K562 (cell line): ENCODE measurements around the gene VSNL1. TPM values are rescaled to one million over a fixed set of nuclear protein-coding genes. Genes with fewer than 3 reads are reported as not detected.

Source experiments
- polyA plus RNA-seq, 8 experiments: library from polyadenylated mRNA; depleted of rRNA in 4 of 8; stranded (reverse) in 5 of 8; unstranded in 3 of 8; fragments of >200 nt; fragmentation: Nextera tagmentation in 2 of 8; fragmentation: Illumina TruSeq in 1 of 8; extraction: Ambion mirVana in 2 of 8; extraction: Trizol in 1 of 8; gene quantifications; 2 replicates each; pipeline versions ENCODE4 v1.2.1 to v1.2.3, GENCODE V29; 2011 to 2014; ENCODE audit warnings: inconsistent platforms in 1 of 8, missing spikeins in 1 of 8
- total RNA-seq, 7 experiments: library from RNA; depleted of rRNA in 6 of 7; stranded (reverse); fragments of >200 nt in 6 of 7; fragmentation: Illumina TruSeq in 2 of 7; extraction: Trizol in 2 of 7; gene quantifications; 2 replicates each; pipeline versions ENCODE4 v1.2.1 to v1.2.3, GENCODE V29; 2011 to 2021; ENCODE audit warnings: low replicate concordance in 1 of 7
- TF ChIP-seq, protein P1 (sequence below): sonication (generic); formaldehyde crosslinking; IDR thresholded peaks from 2 replicates; pipeline ENCODE4 v1.8.1; 2023; ENCODE audit warnings: mild to moderate bottlenecking, missing genetic modification reagents
- TF ChIP-seq, protein P2 (sequence below): fragments of 450-650 bp; IDR thresholded peaks from 2 replicates; pipeline ENCODE4 v1.6.1; 2016; ENCODE audit warnings: mild to moderate bottlenecking, moderate library complexity

The VSNL1 gene
- total and polyA plus RNA-seq, 9 of the 15 experiments (the other 6 are each of a cell fraction or from before 2014, with no cell fraction given): 0.20 TPM; not detected in 8

GRCh38 chr2:17540093-17540812 lies at the start of gene VSNL1 (continued):
- TF ChIP-seq, protein P1, sequence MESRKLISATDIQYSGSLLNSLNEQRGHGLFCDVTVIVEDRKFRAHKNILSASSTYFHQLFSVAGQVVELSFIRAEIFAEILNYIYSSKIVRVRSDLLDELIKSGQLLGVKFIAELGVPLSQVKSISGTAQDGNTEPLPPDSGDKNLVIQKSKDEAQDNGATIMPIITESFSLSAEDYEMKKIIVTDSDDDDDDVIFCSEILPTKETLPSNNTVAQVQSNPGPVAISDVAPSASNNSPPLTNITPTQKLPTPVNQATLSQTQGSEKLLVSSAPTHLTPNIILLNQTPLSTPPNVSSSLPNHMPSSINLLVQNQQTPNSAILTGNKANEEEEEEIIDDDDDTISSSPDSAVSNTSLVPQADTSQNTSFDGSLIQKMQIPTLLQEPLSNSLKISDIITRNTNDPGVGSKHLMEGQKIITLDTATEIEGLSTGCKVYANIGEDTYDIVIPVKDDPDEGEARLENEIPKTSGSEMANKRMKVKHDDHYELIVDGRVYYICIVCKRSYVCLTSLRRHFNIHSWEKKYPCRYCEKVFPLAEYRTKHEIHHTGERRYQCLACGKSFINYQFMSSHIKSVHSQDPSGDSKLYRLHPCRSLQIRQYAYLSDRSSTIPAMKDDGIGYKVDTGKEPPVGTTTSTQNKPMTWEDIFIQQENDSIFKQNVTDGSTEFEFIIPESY (CRISPR knock-in tag): peak; percentile 78; the same call in 1 of the 2 replicates
- TF ChIP-seq, protein P2, sequence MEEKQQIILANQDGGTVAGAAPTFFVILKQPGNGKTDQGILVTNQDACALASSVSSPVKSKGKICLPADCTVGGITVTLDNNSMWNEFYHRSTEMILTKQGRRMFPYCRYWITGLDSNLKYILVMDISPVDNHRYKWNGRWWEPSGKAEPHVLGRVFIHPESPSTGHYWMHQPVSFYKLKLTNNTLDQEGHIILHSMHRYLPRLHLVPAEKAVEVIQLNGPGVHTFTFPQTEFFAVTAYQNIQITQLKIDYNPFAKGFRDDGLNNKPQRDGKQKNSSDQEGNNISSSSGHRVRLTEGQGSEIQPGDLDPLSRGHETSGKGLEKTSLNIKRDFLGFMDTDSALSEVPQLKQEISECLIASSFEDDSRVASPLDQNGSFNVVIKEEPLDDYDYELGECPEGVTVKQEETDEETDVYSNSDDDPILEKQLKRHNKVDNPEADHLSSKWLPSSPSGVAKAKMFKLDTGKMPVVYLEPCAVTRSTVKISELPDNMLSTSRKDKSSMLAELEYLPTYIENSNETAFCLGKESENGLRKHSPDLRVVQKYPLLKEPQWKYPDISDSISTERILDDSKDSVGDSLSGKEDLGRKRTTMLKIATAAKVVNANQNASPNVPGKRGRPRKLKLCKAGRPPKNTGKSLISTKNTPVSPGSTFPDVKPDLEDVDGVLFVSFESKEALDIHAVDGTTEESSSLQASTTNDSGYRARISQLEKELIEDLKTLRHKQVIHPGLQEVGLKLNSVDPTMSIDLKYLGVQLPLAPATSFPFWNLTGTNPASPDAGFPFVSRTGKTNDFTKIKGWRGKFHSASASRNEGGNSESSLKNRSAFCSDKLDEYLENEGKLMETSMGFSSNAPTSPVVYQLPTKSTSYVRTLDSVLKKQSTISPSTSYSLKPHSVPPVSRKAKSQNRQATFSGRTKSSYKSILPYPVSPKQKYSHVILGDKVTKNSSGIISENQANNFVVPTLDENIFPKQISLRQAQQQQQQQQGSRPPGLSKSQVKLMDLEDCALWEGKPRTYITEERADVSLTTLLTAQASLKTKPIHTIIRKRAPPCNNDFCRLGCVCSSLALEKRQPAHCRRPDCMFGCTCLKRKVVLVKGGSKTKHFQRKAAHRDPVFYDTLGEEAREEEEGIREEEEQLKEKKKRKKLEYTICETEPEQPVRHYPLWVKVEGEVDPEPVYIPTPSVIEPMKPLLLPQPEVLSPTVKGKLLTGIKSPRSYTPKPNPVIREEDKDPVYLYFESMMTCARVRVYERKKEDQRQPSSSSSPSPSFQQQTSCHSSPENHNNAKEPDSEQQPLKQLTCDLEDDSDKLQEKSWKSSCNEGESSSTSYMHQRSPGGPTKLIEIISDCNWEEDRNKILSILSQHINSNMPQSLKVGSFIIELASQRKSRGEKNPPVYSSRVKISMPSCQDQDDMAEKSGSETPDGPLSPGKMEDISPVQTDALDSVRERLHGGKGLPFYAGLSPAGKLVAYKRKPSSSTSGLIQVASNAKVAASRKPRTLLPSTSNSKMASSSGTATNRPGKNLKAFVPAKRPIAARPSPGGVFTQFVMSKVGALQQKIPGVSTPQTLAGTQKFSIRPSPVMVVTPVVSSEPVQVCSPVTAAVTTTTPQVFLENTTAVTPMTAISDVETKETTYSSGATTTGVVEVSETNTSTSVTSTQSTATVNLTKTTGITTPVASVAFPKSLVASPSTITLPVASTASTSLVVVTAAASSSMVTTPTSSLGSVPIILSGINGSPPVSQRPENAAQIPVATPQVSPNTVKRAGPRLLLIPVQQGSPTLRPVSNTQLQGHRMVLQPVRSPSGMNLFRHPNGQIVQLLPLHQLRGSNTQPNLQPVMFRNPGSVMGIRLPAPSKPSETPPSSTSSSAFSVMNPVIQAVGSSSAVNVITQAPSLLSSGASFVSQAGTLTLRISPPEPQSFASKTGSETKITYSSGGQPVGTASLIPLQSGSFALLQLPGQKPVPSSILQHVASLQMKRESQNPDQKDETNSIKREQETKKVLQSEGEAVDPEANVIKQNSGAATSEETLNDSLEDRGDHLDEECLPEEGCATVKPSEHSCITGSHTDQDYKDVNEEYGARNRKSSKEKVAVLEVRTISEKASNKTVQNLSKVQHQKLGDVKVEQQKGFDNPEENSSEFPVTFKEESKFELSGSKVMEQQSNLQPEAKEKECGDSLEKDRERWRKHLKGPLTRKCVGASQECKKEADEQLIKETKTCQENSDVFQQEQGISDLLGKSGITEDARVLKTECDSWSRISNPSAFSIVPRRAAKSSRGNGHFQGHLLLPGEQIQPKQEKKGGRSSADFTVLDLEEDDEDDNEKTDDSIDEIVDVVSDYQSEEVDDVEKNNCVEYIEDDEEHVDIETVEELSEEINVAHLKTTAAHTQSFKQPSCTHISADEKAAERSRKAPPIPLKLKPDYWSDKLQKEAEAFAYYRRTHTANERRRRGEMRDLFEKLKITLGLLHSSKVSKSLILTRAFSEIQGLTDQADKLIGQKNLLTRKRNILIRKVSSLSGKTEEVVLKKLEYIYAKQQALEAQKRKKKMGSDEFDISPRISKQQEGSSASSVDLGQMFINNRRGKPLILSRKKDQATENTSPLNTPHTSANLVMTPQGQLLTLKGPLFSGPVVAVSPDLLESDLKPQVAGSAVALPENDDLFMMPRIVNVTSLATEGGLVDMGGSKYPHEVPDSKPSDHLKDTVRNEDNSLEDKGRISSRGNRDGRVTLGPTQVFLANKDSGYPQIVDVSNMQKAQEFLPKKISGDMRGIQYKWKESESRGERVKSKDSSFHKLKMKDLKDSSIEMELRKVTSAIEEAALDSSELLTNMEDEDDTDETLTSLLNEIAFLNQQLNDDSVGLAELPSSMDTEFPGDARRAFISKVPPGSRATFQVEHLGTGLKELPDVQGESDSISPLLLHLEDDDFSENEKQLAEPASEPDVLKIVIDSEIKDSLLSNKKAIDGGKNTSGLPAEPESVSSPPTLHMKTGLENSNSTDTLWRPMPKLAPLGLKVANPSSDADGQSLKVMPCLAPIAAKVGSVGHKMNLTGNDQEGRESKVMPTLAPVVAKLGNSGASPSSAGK: 0 out of 2 replicates have a peak, but pooled peaks have one; percentile 21
